Neural crest cell (in vitro differentiated cells): Measurements from ENCODE around the gene PDGFB. TPM values are rescaled to one million over a fixed set of nuclear protein-coding genes. Genes with fewer than 3 reads are reported as not detected.

Experiments
- DNase-seq: peaks from one replicate; pipeline ENCODE4 v3.0.0; 2021; ENCODE audit warnings: low read depth, mixed read lengths, low spot score
- H3K27ac Mint-ChIP-seq: one replicate; pipeline ENCODE4 v1.8.0; 2021; ENCODE audit warnings: mild to moderate bottlenecking, mixed read lengths; ENCODE audit not compliant: unreplicated experiment
- H3K27me3 Mint-ChIP-seq: 2 replicates; pipeline ENCODE4 v1.8.0; 2021; ENCODE audit warnings: low read depth, mild to moderate bottlenecking, mixed read lengths
- H3K36me3 Mint-ChIP-seq: 2 replicates; pipeline ENCODE4 v1.8.0; 2021; ENCODE audit warnings: low read depth, mild to moderate bottlenecking, mixed read lengths
- H3K4me1 Mint-ChIP-seq: 2 replicates; pipeline ENCODE4 v1.8.0; 2021; ENCODE audit warnings: mixed read lengths
- H3K4me3 Mint-ChIP-seq: one replicate; pipeline ENCODE4 v1.8.0; 2021; ENCODE audit warnings: mild to moderate bottlenecking, mixed read lengths
- H3K9me3 Mint-ChIP-seq: 2 replicates; pipeline ENCODE4 v1.8.0; 2021; ENCODE audit warnings: mixed read lengths
- total RNA-seq: library from RNA; stranded (reverse); gene quantifications from 2 replicates; pipeline ENCODE4 v1.2.1, GENCODE V29; 2021
- TF ChIP-seq, protein P1 (sequence below): fragments of 200-600 bp; sonication (generic); conservative IDR thresholded peaks from 2 replicates; pipeline ENCODE4 v1.5.0; 2021; ENCODE audit warnings: antibody characterized with exemption, mild to moderate bottlenecking

Gene PDGFB
- total RNA-seq, 1 donor from 2014 or later = 0.16 TPM

DNA sequence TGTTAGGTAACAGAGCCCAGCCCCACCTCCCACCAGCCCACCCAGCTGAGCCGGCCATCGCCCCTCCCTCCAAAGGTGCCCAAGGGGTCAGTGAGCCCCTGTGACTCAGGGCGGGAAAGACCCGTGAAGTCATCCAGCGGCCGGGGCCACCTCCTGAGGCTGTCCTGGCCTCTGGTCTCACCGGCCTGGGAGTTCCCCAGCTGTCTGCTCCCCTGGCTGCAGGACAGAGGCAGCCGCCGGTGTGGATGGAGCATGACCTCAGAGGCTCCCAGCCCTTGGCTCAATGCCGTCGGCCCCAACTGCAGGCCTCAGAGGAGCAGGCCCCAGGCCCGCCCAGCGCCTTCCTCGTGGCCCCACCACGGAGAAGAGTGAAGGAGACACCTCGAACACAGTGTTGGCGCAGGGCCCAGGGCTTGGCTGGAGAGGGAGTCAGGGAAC is 46.0 kb upstream of the PDGFB start:
- Mint-ChIP-seq H3K27ac (no peak overlapping the region), H3K36me3 (no peaks in the 10 kb centered on the region), H3K27me3 (no peaks in the 10 kb centered on the region), H3K9me3 (no peaks in the 10 kb centered on the region), H3K4me3 (no peak overlapping the region), H3K4me1 (peaks cover 23% of the 10 kb centered on the region)
- TF ChIP-seq, protein P1, sequence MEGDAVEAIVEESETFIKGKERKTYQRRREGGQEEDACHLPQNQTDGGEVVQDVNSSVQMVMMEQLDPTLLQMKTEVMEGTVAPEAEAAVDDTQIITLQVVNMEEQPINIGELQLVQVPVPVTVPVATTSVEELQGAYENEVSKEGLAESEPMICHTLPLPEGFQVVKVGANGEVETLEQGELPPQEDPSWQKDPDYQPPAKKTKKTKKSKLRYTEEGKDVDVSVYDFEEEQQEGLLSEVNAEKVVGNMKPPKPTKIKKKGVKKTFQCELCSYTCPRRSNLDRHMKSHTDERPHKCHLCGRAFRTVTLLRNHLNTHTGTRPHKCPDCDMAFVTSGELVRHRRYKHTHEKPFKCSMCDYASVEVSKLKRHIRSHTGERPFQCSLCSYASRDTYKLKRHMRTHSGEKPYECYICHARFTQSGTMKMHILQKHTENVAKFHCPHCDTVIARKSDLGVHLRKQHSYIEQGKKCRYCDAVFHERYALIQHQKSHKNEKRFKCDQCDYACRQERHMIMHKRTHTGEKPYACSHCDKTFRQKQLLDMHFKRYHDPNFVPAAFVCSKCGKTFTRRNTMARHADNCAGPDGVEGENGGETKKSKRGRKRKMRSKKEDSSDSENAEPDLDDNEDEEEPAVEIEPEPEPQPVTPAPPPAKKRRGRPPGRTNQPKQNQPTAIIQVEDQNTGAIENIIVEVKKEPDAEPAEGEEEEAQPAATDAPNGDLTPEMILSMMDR = no peak
- DNase-seq = no peak

DNA sequence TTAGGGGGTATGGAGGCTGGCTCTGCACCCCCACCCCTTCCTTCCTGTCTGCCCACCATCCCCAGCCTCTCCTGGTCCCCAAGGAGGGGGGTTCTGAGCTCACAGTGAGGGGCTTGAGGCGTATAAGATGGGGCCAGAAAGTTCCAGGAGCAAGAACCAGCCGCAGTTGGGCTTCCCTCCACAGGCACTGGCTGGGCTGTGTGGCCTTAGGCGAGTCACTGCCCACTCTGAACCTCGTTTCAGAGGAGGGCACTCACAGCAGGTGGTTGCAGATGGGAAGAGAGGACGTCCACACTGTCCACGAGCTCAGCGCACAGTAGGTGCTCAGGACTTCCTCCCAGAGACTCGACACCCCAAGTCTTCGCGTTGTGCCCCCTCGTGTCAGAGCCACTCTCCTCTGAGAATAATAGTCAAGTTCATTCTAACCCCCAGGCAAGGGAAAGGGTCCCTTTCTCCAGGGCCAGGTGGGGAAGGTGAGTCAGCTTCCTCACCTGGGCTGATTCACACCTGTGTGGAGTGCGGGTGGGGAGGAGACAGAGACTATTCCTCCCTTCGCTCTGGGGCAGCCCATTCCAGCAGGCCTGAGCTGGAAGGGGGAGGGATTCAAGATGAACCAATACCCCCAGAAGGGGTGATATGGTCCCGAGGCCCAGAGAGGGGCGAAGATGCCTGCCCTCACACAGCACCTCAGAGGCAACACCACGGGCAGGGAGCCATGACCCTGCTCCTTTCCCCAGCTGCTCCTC is 45.4 kb upstream of the PDGFB start:
- Mint-ChIP-seq H3K9me3 (no peaks in the 10 kb centered on the region), H3K36me3 (no peaks in the 10 kb centered on the region), H3K4me3 (no peak overlapping the region), H3K4me1 (peaks cover 23% of the 10 kb centered on the region), H3K27ac (no peak overlapping the region), H3K27me3 (no peaks in the 10 kb centered on the region)
- TF ChIP-seq, protein P1 = no peak
- no peak for DNase-seq

DNA sequence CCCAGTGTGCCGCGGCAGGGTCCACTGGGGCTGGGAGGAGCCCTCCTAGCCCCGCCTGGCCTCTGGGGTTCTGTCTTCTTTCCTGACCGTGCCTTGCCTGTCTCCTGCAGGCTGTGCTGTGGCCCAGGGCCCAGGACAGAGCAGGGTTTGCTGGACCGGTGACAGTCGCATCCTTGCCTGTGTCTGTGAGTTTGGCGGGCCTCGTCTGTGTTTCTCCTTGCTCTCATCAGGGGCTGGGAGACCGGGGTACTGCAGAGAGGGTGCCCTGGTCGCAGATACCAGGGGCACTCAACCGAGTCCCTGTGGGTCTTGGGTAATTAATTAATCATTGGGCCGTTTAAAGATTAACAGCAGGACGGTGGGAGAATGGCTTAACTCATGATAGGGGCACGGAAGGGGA is 44.8 kb upstream of the PDGFB start:
- peaks cover 23% of the 10 kb centered on the region for H3K4me1 Mint-ChIP-seq
- no peak for DNase-seq

DNA sequence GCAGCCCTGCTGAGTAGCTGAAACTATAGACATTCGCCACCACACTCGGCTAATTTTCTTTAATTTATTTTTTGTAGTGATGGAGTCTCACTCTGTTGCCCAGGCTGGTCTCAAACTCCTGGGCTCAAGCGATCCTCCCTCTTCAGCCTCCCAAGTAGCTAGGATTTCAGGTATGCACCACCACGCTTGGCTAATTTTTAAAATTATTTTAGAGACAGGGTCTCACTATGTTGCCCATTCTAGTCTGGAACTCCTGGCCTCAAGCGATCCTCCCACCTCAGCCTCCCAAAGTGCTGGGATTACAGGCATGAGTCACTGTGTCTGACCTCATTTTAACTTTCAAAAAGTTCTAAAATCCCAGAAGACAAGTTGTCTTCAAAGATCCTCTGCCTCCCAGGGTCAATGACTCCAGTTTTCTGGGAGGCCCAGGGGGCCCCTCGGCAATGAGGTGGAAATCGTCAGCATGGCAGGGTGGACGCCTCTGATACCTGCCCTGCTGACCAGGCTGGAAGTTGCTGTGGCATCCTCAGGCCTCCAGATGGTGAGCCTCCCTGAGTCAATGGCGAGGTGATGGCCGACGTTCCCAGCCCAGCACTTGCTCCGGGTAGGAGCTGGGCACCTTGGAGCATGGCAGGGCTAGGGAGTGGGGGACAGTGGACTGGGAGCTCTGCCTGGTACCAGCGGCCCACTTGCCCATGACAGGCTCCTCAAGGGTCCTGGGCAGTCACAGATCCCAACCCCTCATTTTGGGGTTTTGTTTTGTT is 43.5 kb upstream of the PDGFB start:
- no peaks in the 10 kb centered on the region for H3K27me3 Mint-ChIP-seq
- no peaks in the 10 kb centered on the region for H3K36me3 Mint-ChIP-seq
- DNase-seq = no peak
- H3K4me3 Mint-ChIP-seq = no peak overlapping the region
- no peaks in the 10 kb centered on the region for H3K9me3 Mint-ChIP-seq
- no peak overlapping the region for H3K27ac Mint-ChIP-seq
- TF ChIP-seq, protein P1 = no peak
- H3K4me1 Mint-ChIP-seq = peaks cover 23% of the 10 kb centered on the region

More for the DNA sequence above, 44.8 kb upstream of the PDGFB start:
- Mint-ChIP-seq H3K4me3 (no peak overlapping the region), H3K27ac (no peak overlapping the region), H3K9me3 (no peaks in the 10 kb centered on the region), H3K36me3 (no peaks in the 10 kb centered on the region), H3K27me3 (no peaks in the 10 kb centered on the region)
- TF ChIP-seq, protein P1 = no peak

GRCh38 chr22:39287076-39287725 is 42.4 kb upstream of the PDGFB start:
- no peaks in the 10 kb centered on the region for H3K36me3 Mint-ChIP-seq
- H3K4me3 Mint-ChIP-seq = no peak overlapping the region
- H3K27ac Mint-ChIP-seq = no peak overlapping the region
- peaks cover 24% of the 10 kb centered on the region for H3K4me1 Mint-ChIP-seq
- no peaks in the 10 kb centered on the region for H3K27me3 Mint-ChIP-seq
- DNase-seq = no peak
- no peaks in the 10 kb centered on the region for H3K9me3 Mint-ChIP-seq
- TF ChIP-seq, protein P1 = no peak
